ENCODE measurements around the gene INSIG1.

The INSIG1 gene

DNA sequence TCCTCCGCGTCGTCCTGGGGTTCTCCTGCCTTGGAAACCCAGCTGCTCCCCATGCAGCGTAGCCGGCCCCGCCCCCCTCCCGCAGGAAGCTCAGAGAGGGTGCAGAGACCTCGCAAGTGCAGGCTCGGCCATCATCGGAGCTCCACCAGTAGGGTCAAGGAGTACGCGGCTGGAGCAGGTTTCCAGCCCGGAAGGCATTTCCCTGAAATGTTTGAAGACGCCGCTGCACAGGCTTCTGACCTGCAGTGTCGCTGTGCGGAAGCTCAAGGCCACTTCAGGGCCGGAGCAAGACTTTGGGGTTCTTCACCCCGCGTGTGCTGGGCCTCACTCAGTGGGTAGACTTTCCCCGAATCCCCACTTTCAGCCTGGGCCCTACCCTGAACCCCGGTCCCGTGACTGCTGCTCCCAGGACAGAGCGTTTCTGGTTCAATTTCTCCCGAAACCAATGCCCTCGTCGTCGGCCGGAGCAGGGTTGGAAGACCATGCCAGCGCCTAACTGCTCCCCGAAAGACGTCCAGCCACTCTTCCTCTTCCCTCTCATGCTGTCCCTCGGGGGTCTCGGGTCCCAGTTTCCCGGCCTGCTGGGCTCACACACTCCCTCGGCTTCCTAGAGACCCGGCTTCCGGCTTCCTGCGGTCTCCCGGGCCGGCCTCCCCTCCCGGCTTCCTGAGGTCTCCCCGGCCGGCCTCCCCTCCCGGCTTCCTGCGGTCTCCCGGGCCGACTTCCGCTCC lies 52.1 kb downstream of the INSIG1 start:
- DNase-seq (ENCODE audit: low read depth, low spot score), result no peak

DNA sequence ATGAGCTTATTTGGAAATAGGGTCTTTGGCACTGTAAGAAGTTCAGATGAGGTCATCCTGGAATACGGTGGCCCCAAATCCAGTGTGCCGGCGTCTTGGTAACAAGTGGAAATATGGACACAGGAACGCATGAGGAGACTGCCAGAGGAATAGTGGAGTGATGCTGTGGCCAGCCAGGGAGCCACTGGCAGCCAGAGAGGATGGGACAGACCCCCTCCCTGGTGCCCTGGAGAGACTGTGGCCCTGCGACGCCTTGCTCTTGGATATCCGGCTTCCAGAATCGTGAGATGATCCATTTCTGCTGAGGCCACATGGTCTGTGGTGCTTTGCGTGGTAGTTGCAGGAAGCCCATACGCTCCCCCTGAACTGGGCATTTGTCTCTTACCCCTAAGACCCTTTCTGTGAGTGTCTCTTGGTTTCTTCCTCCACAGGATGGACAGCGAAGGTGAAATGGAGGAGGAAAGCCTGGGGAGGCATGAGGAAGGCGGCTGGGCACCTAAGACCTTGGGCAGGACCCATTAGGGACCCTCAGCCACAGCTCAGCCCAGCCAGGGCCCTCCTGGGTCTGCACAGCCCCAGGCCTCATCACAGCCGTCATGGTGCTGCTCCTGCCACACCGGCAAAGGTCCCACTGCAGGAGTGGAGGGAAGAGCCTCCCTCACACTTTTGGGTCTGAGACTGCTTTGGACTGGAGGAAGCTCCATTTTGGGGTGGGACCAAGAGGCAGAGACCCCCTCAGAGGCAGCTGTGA lies 53.6 kb downstream of the INSIG1 start:
- no peak for DNase-seq (ENCODE audit: low read depth, low spot score)

DNA sequence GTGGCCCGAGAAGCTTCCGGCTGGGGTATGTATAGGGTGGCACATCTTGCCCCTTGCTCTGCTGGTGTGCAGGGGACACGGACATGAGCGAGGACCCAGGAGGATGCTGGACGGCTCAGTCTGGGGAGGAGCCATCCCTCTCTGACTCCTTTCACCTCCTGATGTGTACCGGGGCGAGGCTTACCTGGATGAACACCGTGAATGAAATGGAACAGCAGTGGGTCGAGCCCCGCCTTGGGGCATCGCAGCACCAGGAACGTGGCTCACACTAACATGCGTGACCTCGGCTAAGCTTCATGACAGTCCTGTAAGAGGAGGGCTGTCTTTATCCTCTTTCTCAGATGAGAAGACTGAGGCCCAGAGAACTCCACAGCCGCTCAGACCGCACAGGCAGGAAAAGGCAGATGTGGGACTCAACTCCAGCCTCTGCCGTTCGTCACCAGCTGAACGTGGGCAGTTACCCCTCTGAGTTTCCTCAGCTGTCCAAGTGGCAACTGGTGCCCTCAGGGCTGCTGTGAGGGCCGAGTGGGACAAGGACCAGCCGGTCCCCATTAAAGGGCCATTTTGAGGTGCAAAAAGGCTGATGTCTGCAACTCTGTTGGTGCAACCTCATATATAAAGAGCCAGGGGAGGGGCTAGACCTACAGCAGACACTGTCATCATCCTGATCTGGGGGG lies 54.5 kb downstream of the INSIG1 start:
- DNase-seq (ENCODE audit: low read depth, low spot score), result no peak

DNA sequence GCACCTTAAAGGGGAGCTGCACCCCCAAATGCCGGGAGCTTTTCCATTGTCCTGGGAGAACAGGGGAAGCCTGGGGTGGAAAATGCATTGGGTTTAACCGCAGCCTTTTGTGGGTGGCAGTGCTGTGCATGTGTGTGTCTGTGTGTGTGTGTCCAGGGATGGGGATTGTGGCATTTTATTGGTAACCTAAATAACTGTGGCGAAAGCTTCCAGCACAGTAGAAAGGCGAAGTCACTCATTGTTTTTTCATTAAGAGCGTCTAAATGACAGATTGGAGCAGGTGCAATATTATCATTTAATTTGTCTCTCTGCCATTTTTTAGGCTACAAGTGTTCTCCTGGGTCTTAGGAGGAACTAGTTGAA lies 55.1 kb downstream of the INSIG1 start:
- DNase-seq (ENCODE audit: low read depth, low spot score), result no peak

DNA sequence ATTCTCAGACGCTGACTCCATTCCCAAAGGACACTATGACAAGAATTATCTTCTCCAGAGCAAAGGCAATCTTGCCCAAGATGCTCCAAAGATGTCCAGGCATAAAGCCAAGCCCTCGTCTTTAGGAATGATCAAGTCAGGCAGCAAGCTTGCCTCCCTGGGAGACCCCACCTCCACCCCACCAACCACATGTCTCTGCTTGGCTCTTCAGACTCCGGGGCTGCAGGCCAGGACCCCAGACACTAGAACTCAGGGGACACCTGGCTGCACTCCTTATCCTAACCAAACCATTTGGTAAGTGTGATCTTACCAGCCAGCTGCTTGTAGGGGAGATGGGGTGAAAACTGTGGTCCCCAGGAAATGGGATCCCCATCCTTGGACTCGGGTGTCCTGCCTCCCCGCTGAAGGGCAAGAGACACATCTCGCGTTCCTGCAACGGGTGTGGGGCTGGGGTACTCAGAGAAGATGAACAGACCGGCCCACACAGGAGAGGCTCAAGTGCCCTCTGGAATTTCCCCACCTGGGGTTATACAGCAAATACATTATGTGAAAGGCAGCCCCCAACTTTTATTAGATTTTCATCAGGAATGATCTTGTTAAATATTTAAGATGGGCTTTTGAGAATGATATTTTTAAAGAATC lies 55.7 kb downstream of the INSIG1 start:
- DNase-seq (ENCODE audit: low read depth, low spot score), result no peak

DNA sequence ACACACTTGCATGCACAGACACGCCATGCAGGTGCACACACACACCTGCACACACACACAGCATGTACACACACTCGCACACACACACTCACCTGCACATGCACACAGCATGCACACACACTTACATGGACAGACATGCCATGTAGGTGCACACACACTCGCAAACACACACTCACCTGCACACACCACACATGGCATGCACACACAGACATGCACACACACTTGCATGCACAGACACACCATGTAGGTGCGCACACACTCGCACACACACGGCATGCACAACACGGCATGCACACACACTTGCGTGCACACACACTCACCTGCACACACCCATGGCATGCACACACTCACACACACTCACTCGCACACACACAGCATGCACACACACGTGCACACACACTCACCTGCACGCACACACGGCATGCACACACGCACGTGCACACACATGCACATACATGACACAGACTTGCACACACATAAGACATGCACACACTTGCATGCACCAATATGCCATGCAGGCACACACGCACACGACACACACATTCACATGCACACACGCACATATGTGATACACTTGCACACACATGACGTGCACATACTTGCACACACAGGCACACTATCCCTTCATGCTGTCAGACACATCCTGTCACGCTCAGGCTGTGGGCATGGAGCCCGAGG lies 56.8 kb downstream of the INSIG1 start:
- no peak for DNase-seq (ENCODE audit: low read depth, low spot score)

DNA sequence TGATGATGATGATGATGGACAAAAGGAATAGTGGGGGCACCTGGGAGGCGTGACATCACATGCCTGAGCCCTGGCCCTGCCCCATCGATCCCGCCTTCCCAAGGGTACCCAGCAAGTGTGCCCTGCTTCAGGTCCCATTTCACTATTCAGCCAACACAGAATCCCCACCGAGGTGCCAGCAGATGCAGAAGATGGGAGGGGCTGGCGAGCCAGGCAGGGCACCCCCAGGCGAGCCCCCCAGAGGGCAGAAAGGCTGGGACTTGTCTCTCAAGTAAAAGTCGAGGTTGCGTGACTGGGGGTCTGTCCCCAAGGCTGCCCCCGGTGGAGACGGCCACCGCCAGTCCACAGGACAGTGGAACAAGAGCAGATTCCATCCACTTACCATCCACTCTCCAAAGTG lies 57.5 kb downstream of the INSIG1 start:
- DNase-seq (ENCODE audit: low read depth, low spot score), result no peak

DNA sequence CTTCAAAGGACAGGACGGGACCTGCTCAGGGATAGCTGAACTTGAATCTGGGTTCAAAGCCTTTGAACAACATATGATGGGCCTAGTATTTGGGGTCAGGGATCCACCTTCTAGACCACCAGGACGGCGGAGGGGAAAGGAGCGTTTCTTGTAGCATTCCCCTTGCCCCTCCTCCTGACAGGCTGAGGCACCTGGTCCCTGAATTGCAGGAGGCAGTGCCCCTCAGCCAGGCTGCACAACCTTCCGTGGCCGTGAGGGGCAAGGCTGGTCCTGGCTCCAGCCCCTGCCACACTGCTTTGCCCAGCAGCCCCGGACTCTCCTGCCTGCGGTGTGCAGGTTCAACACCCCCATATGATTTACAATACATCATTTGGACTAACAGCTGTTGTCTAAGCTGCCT lies 58.1 kb downstream of the INSIG1 start:
- no peak for DNase-seq (ENCODE audit: low read depth, low spot score)

DNA sequence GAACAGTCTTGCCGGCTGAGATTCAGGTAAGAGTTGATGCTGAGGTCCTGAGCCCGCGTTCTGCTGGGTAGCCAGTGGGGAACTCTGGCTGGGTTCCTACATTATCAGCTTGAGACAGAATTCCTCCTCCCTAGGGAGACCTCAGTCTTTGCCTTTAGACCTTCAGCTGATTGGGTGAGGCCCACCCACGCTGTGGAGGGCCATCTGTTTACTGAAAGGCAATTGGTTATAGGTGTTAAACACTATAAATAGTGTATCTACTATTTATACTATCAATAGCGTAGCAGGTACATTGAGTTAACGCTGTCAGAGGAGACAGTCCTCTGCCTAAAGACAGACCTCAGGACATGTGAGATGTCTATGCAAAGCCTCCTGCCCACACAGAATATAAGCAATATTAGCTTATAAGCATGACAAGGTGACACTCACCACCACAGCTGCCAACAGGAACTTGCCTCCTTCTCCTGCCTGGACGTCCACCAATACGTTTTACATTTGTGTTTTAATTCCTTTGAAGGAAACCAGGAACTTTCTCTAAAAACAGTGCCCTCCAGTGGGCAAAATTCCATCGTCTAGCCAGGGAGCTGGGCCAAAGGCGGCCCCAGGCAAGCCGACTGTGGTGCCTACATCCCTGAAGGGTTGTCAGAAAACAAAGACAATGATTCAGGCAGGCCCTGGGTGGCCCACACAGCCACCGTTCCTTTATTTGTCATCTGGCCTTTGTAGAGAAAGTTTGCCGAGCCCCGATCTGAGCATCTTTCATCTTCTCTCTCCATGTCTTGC lies 58.8 kb downstream of the INSIG1 start:
- no peak for DNase-seq (ENCODE audit: low read depth, low spot score)

DNA sequence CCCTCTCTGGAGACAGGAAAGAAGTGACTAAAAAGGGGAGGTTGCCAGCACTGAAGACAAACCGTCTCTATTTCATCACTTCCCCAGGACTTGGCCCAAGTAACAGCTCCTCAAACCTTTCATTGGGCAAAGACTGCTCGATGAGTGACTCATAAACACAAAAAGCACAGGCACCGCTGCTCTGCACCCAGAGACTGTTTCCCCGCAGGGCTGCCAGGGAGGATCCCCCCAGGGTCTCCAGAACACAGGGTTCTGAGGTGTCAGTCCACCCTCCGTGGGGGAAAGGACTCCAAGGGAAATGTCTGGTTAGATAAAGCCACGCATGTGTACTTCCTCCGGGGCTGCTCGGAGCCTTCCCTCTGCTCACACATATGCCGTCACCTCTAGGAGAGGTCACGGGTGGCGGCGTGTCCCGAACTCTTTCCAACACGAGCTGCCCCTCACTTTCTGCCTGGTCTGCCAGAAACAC lies 59.9 kb downstream of the INSIG1 start:
- no peak for DNase-seq (ENCODE audit: low read depth, low spot score)

DNA sequence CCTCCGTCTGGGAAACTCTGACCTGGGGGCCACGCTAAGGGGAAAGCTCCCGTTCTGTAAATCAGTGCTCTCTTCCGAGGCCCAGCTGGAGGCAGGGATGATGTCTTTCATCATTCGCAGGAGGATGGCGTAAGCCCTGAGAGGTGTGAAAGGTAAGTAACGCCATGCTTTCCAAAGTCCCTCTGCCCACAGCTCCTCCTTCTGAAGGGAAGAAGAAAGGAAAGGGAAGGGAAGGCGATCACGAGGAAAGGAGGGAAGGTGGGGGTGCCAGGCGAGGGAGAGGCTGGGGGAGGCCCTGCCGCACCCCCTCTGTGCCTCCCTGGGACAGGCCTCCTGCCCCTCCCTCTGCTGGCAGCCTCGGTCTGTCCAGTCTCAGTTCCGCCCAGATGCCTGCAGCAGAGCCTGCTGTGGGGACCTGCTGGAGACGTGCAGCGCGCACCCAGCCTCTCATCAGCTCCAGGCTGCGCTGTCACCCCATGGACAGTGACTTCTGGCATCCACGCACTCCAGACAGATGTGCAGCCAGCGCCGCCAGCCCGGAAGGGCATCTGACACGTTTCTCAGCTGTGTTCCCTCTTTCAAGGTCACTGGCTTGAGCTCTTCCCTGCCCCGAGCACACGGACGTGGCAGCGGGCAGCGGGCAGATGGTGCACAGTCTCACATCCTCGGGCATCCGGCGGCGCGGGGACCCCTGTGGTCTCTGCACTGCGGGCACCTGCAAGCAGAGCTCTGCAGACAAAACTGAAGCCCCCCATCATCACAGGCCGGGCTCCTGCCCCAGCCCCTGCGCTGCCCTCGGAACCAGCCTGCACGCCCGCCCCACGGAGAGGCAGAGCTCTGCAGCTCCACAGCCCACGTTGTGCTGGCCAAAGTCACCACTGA lies 60.6 kb downstream of the INSIG1 start:
- no peak for DNase-seq (ENCODE audit: low read depth, low spot score)

DNA sequence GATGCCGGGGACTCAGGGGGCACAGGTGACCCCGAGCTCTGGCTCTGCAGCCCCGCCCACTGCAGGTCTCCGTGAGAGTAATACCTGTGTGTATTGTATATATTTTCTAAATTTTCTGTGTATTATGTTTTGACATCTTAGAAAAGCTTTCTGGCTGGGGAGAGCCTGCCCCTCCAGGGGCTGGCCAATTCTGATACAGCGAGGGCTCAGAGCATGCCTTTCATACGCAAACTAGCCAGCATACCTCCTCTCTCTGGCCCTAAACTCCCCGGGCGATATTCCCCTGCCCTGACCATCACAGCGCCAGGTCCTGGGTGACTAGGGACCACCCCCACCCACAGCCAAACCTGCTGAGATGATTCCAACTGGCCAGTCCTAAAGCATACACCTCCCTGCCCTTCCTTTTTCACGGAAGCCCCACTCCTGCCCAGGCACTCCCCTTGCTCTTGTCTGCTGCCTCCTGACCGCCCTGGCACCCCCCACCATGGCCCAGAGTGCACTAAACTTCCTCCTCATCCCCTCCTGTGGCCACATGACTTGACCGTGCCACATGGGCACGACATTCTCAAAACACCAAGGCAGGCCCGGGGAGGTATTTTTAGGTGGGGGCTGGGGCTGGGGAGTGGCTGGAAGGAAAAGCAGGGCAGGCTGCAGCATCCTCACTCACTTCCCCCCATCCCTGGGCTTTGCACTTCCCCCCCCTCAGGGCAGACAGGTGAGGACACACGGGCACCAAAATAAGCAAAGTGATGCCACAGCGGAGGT lies 61.5 kb downstream of the INSIG1 start:
- DNase-seq (ENCODE audit: low read depth, low spot score), result no peak
